ENCODE data around the gene BSND. TPM values are rescaled to one million over a fixed set of nuclear protein-coding genes. Genes with fewer than 3 reads are reported as not detected.

The BSND gene
- polyA plus RNA-seq, 1 donor from 2014 or later = not detected

DNA sequence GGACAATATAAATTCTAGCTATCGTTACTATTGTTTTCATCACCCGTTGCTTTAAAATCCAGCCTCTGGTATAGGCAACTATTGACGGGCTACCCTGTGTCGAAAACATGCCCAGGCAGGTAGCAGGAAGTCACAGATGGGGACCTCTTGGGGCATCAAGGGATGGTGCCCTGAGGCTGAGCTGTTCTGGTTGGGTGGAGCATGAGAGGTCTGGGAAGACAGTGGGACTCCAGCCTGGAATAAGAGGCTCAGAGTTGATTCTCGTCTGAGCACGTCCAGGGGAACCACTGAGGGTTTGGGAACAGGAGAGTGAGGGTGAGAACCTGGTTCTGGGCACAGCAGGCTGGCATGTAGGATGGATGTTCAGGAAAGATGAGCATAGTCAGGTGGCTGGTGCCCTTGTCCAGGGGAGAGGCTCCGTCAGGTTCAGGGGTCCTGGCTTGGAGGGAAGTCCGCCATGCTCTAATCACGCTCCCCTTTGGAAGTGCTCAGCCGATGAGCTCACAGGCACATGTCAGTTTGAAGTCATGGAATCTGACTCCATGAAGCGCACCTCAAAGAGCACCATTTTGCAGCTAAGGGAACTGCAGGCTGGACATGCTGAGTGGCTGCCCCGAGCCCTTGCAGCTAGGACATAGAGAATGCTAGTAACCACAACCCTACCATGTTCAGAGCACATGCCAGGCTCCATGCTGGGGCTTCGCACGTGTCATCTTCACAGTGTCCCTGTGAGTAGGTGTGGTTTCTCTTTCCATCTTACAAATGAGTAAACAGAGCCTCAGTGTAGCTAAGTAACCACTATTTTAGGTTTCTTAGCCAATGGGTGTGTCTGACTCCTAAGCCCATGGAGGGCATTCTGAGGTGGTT is 61.6 kb downstream of the BSND start:
- Histone ChIP-seq H3K4me3 (ENCODE audit: low read length) (no peak overlapping the region), H3K36me3 (ENCODE audit: insufficient read depth, low read length) (no peaks in the 10 kb centered on the region)

GRCh38 chr1:55061000-55061705 is 62.4 kb downstream of the BSND start:
- Histone ChIP-seq H3K4me2 (ENCODE audit: low read length) (no peak overlapping the region), H3K9me2 (ENCODE audit: insufficient read depth, low read length) (no peaks in the 10 kb centered on the region), H3F3A (ENCODE audit: insufficient read depth, low read length, poor library complexity, severe bottlenecking) (no peaks in the 10 kb centered on the region), H3K9ac (ENCODE audit: low read length) (no peak overlapping the region), H2AFZ (ENCODE audit: low read depth, low read length) (no peak overlapping the region), H3K36me3 (ENCODE audit: insufficient read depth, low read length) (no peaks in the 10 kb centered on the region), H3K27me3 (ENCODE audit: insufficient read depth, low read depth, low read length) (no peaks in the 10 kb centered on the region), H3K9me3 (ENCODE audit: low read length) (no peaks in the 10 kb centered on the region), H3K79me2 (replicated peaks; ENCODE audit: insufficient read depth, low read length) (no peaks in the 10 kb centered on the region), H3K4me3 (ENCODE audit: low read length) (no peak overlapping the region), H3K27ac (ENCODE audit: low read length) (no peak overlapping the region), H4K20me1 (ENCODE audit: insufficient read depth) (no peaks in the 10 kb centered on the region)
- TF ChIP-seq REST (IDR thresholded peaks at IDR 0.05; ENCODE audit: borderline replicate concordance) (no peak), EP300 (conservative IDR thresholded peaks at IDR 0.05; ENCODE audit: poor library complexity, severe bottlenecking) (no peak), POLR2AphosphoS5 (IDR thresholded peaks at IDR 0.05) (no peak)

More for the DNA sequence above, 61.6 kb downstream of the BSND start:
- H3K4me2 ChIP-seq (ENCODE audit: low read length) = no peak overlapping the region
- no peaks in the 10 kb centered on the region for H3K79me2 ChIP-seq (replicated peaks; ENCODE audit: insufficient read depth, low read length)
- no peak overlapping the region for H3K27ac ChIP-seq (ENCODE audit: low read length)
- H3K9me2 ChIP-seq (ENCODE audit: insufficient read depth, low read length) = no peaks in the 10 kb centered on the region
- H4K20me1 ChIP-seq (ENCODE audit: insufficient read depth) = no peaks in the 10 kb centered on the region
- H3F3A ChIP-seq (ENCODE audit: insufficient read depth, low read length, poor library complexity, severe bottlenecking) = no peaks in the 10 kb centered on the region
- H3K9me3 ChIP-seq (ENCODE audit: low read length) = no peaks in the 10 kb centered on the region
- no peak overlapping the region for H2AFZ ChIP-seq (ENCODE audit: low read depth, low read length)
- no peaks in the 10 kb centered on the region for H3K27me3 ChIP-seq (ENCODE audit: insufficient read depth, low read depth, low read length)
- H3K9ac ChIP-seq (ENCODE audit: low read length) = no peak overlapping the region
- TF ChIP-seq REST (IDR thresholded peaks at IDR 0.05; ENCODE audit: borderline replicate concordance) (no peak), RAD21 (conservative IDR thresholded peaks at IDR 0.05) (no peak), POLR2AphosphoS5 (IDR thresholded peaks at IDR 0.05) (no peak), EP300 (conservative IDR thresholded peaks at IDR 0.05; ENCODE audit: poor library complexity, severe bottlenecking) (no peak), MXI1 (conservative IDR thresholded peaks at IDR 0.05; ENCODE audit: poor library complexity, severe bottlenecking) (no peak), EZH2 (IDR thresholded peaks at IDR 0.05; ENCODE audit: borderline replicate concordance, insufficient read depth, low read length, poor library complexity, severe bottlenecking) (no peak), TAF1 (IDR thresholded peaks at IDR 0.05; ENCODE audit: low read depth) (no peak), SMC3 (conservative IDR thresholded peaks at IDR 0.05; ENCODE audit: poor library complexity) (no peak)
- TF ChIP-seq, protein P1, sequence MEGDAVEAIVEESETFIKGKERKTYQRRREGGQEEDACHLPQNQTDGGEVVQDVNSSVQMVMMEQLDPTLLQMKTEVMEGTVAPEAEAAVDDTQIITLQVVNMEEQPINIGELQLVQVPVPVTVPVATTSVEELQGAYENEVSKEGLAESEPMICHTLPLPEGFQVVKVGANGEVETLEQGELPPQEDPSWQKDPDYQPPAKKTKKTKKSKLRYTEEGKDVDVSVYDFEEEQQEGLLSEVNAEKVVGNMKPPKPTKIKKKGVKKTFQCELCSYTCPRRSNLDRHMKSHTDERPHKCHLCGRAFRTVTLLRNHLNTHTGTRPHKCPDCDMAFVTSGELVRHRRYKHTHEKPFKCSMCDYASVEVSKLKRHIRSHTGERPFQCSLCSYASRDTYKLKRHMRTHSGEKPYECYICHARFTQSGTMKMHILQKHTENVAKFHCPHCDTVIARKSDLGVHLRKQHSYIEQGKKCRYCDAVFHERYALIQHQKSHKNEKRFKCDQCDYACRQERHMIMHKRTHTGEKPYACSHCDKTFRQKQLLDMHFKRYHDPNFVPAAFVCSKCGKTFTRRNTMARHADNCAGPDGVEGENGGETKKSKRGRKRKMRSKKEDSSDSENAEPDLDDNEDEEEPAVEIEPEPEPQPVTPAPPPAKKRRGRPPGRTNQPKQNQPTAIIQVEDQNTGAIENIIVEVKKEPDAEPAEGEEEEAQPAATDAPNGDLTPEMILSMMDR (IDR thresholded peaks at IDR 0.05; ENCODE audit: poor library complexity, severe bottlenecking) = no peak

All from neural cell (in vitro differentiated cells).